Effector memory CD4-positive, alpha-beta T cell (primary cell): ENCODE measurements around the gene RSRC1.
"Not testable (repeated sequence)": the region's sequence is repeated elsewhere in the genome, so short reads cannot be mapped to it uniquely, and the experiment has no call there.

Source experiments
- DNase-seq, 3 donors: peaks; one replicate each; pipeline ENCODE4 v3.0.0-alpha.2; 2020
- H3K27ac ChIP-seq: 2 replicates; pipeline ENCODE4 v1.7.0; 2013; ENCODE audit warnings: mild to moderate bottlenecking, low read length, moderate library complexity; ENCODE audit not compliant: insufficient read depth, poor library complexity, severe bottlenecking
- H3K27me3 ChIP-seq: replicated peaks from 2 replicates; pipeline ENCODE4 v1.7.0; 2013; ENCODE audit warnings: mild to moderate bottlenecking, low read length; ENCODE audit not compliant: insufficient read depth, control insufficient read depth, poor library complexity, severe bottlenecking
- H3K36me3 ChIP-seq: 2 replicates; pipeline ENCODE4 v1.7.0; 2013; ENCODE audit warnings: mild to moderate bottlenecking, low read length, moderate library complexity; ENCODE audit not compliant: control insufficient read depth, insufficient read depth
- H3K4me1 ChIP-seq: 2 replicates; pipeline ENCODE4 v1.7.0; 2013; ENCODE audit warnings: low read length, mild to moderate bottlenecking; ENCODE audit not compliant: control insufficient read depth, insufficient read depth, poor library complexity, severe bottlenecking
- H3K4me3 ChIP-seq: 2 replicates; pipeline ENCODE4 v1.7.0; 2013; ENCODE audit warnings: low read length, low read depth, mild to moderate bottlenecking; ENCODE audit not compliant: insufficient read depth, poor library complexity, severe bottlenecking
- H3K9me3 ChIP-seq: 2 replicates; pipeline ENCODE4 v1.7.0; 2013; ENCODE audit warnings: mild to moderate bottlenecking, low read length, moderate library complexity; ENCODE audit not compliant: control insufficient read depth

The RSRC1 gene

GRCh38 chr3:158492685-158493084 lies 382.8 kb downstream of the RSRC1 start:
- Histone ChIP-seq H3K27me3 (no peaks in the 10 kb centered on the region), H3K4me3 (no peak overlapping the region), H3K36me3 (no peaks in the 10 kb centered on the region), H3K4me1 (no peaks in the 10 kb centered on the region), H3K27ac (no peak overlapping the region), H3K9me3 (no peaks in the 10 kb centered on the region)
- DNase-seq = no peak

DNA sequence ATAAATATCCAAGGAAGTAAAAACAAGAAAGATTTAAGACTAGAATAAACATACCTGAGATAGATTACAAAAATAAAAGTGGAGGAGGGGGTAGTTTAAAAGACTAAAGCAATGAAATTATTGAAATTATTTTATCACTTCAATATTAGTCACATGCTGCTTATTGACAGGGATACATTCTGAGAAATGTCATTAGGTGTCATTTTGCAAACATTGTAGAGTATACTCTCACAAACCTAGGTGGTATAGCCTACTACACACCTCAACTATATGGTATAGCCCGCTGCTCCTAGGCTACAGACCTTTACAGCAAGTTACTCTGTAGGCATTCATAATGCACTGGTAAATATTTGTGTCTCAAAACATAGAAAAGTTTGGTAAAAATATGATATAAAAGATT lies 384.0 kb downstream of the RSRC1 start:
- H3K27ac ChIP-seq = no peak overlapping the region
- no peak for DNase-seq
- H3K9me3 ChIP-seq = no peaks in the 10 kb centered on the region
- no peak overlapping the region for H3K4me3 ChIP-seq
- H3K27me3 ChIP-seq = no peaks in the 10 kb centered on the region
- no peaks in the 10 kb centered on the region for H3K4me1 ChIP-seq
- no peaks in the 10 kb centered on the region for H3K36me3 ChIP-seq

DNA sequence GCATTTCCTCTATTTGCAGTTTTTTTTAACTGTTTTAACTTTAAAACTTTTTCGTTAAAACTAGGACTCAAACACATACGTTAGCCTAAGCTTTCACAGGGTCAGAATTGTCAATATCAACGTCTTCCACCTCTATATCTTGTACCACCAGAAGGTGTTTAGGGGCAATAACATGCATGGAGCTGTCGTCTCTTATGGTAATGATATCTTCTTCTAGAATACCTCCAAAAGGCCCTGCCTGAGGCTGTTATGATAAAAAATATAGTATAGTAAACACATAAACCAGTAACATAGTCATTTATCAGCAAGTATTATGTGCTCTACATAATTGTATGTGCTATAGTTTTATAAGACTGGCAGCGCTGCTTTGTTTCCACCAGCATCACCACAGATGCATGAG lies 384.8 kb downstream of the RSRC1 start:
- no peak overlapping the region for H3K27ac ChIP-seq
- H3K4me1 ChIP-seq = no peaks in the 10 kb centered on the region
- H3K4me3 ChIP-seq = no peak overlapping the region
- DNase-seq = no peak
- H3K36me3 ChIP-seq = no peaks in the 10 kb centered on the region
- no peaks in the 10 kb centered on the region for H3K27me3 ChIP-seq
- no peaks in the 10 kb centered on the region for H3K9me3 ChIP-seq

- H3K27ac ChIP-seq, H3K36me3 ChIP-seq, H3K4me1 ChIP-seq, H3K9me3 ChIP-seq, H3K4me3 ChIP-seq, H3K27me3 ChIP-seq, DNase-seq: not testable (repeated sequence)
Observed at GRCh38 chr3:158495398-158495902, 385.6 kb downstream of the RSRC1 start.

- no peak overlapping the region for H3K27ac ChIP-seq
- no peaks in the 10 kb centered on the region for H3K9me3 ChIP-seq
- no peak for DNase-seq
- H3K4me1 ChIP-seq = no peaks in the 10 kb centered on the region
- H3K36me3 ChIP-seq = no peaks in the 10 kb centered on the region
- H3K4me3 ChIP-seq = no peak overlapping the region
- H3K27me3 ChIP-seq = no peaks in the 10 kb centered on the region
Observed at GRCh38 chr3:158505117-158505516, 395.2 kb downstream of the RSRC1 start.

GRCh38 chr3:158506456-158506855 lies 396.6 kb downstream of the RSRC1 start:
- no peaks in the 10 kb centered on the region for H3K36me3 ChIP-seq
- H3K9me3 ChIP-seq = no peaks in the 10 kb centered on the region
- H3K4me3 ChIP-seq = no peak overlapping the region
- no peak overlapping the region for H3K27ac ChIP-seq
- no peak for DNase-seq
- no peaks in the 10 kb centered on the region for H3K27me3 ChIP-seq
- H3K4me1 ChIP-seq = no peaks in the 10 kb centered on the region

DNA sequence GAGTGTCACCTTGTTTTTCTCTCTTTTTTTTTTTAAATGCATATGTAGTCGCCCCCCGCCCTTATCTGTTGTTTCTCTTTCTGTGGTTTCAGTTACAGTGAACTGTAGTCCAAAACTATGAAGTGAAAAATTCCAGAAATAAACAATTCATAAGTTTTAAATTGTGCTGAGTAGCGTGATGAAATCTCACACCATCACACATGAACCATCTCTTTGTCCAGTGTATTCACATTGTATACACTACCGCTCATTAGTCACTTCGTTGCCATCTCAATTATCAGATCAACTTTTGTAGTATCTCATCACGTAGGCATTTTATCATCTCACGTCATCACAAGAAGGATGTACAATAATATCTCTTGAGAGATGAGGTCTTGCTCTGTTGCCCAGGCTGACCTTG lies 398.6 kb downstream of the RSRC1 start:
- no peak overlapping the region for H3K27ac ChIP-seq

GRCh38 chr3:158509891-158510290 lies 400.0 kb downstream of the RSRC1 start:
- H3K9me3 ChIP-seq = no peaks in the 10 kb centered on the region
- H3K27ac ChIP-seq = no peak overlapping the region
- no peaks in the 10 kb centered on the region for H3K4me1 ChIP-seq
- no peak for DNase-seq
- no peaks in the 10 kb centered on the region for H3K27me3 ChIP-seq
- H3K36me3 ChIP-seq = no peaks in the 10 kb centered on the region
- H3K4me3 ChIP-seq = no peak overlapping the region

More for the DNA sequence above, 398.6 kb downstream of the RSRC1 start:
- Histone ChIP-seq H3K4me3 (no peak overlapping the region), H3K27me3 (no peaks in the 10 kb centered on the region), H3K36me3 (no peaks in the 10 kb centered on the region), H3K9me3 (no peaks in the 10 kb centered on the region), H3K4me1 (no peaks in the 10 kb centered on the region)
- no peak for DNase-seq

- not testable (repeated sequence) for H3K9me3 ChIP-seq, H3K27me3 ChIP-seq, DNase-seq, H3K4me3 ChIP-seq, H3K4me1 ChIP-seq, H3K27ac ChIP-seq, H3K36me3 ChIP-seq
Observed at GRCh38 chr3:158516729-158517128, 406.8 kb downstream of the RSRC1 start.

GRCh38 chr3:158519776-158520175 lies 409.9 kb downstream of the RSRC1 start:
- DNase-seq = no peak
- H3K4me1 ChIP-seq = no peaks in the 10 kb centered on the region
- H3K27me3 ChIP-seq = no peaks in the 10 kb centered on the region
- no peak overlapping the region for H3K4me3 ChIP-seq
- no peak overlapping the region for H3K27ac ChIP-seq
- no peaks in the 10 kb centered on the region for H3K36me3 ChIP-seq
- no peaks in the 10 kb centered on the region for H3K9me3 ChIP-seq

- H3K4me1 ChIP-seq = no peaks in the 10 kb centered on the region
- H3K36me3 ChIP-seq = no peaks in the 10 kb centered on the region
- no peaks in the 10 kb centered on the region for H3K9me3 ChIP-seq
- H3K4me3 ChIP-seq = no peak overlapping the region
- no peaks in the 10 kb centered on the region for H3K27me3 ChIP-seq
- no peak for DNase-seq
- no peak overlapping the region for H3K27ac ChIP-seq
Observed at GRCh38 chr3:158520433-158520832, 410.5 kb downstream of the RSRC1 start.
